HepG2 (cell line): ENCODE data around the gene MXRA8. TPM values are rescaled to one million over a fixed set of nuclear protein-coding genes. Genes with fewer than 3 reads are reported as not detected.

ENCODE experiments used
- AGO2 ChIP-seq: fragments of 200-400 bp; formaldehyde crosslinking; optimal IDR thresholded peaks from 2 replicates; pipeline ENCODE3; 2017; ENCODE audit warnings: mild to moderate bottlenecking, low read depth, low read length, moderate library complexity
- ARID3A ChIP-seq: IDR thresholded peaks from 2 replicates; pipeline ENCODE4 v1.6.1; 2012; ENCODE audit warnings: low read depth, low read length, improper control_type of control experiment
- CTCF ChIP-seq: sonication (generic); formaldehyde crosslinking; IDR thresholded peaks from 2 replicates; pipeline ENCODE4 v1.5.0; 2020; ENCODE audit warnings: mild to moderate bottlenecking, missing genetic modification reagents, moderate library complexity
- ELF1 ChIP-seq: sonication (generic); formaldehyde crosslinking; IDR thresholded peaks from 2 replicates; pipeline ENCODE4 v1.4.0; 2020; ENCODE audit warnings: missing genetic modification reagents
- HHEX ChIP-seq: IDR thresholded peaks from 2 replicates; pipeline ENCODE4 v1.6.1; 2016; ENCODE audit warnings: control low read depth
- KMT2A ChIP-seq: sonication (generic); formaldehyde crosslinking; IDR thresholded peaks from 2 replicates; pipeline ENCODE4 v1.4.0; 2020; ENCODE audit warnings: missing genetic modification reagents
- MED13 ChIP-seq: sonication (generic); formaldehyde crosslinking; IDR thresholded peaks from 2 replicates; pipeline ENCODE4 v1.5.0; 2020; ENCODE audit warnings: missing genetic modification reagents
- MXI1 ChIP-seq: IDR thresholded peaks from 3 replicates; pipeline ENCODE4 v1.6.1; 2012; ENCODE audit warnings: low read depth, low read length, inconsistent platforms, borderline replicate concordance
- MZF1 ChIP-seq: sonication (generic); formaldehyde crosslinking; IDR thresholded peaks from 2 replicates; pipeline ENCODE4 v1.8.1; 2023; ENCODE audit warnings: mild to moderate bottlenecking, missing genetic modification reagents, borderline replicate concordance
- NR1H2 ChIP-seq: sonication (generic); formaldehyde crosslinking; IDR thresholded peaks from 2 replicates; pipeline ENCODE4 v1.8.1; 2022; ENCODE audit warnings: low read depth, missing genetic modification reagents, borderline replicate concordance
- NR2F2 ChIP-seq: IDR thresholded peaks from 2 replicates; pipeline ENCODE4 v1.6.1; 2012; ENCODE audit warnings: low read depth, inconsistent platforms, borderline replicate concordance
- PRMT3 ChIP-seq: sonication (generic); formaldehyde crosslinking; IDR thresholded peaks from 2 replicates; pipeline ENCODE4 v1.8.1; 2022; ENCODE audit warnings: low read depth, mild to moderate bottlenecking, moderate library complexity, missing genetic modification reagents, borderline replicate concordance
- THAP9 ChIP-seq: sonication (generic); formaldehyde crosslinking; IDR thresholded peaks from 2 replicates; pipeline ENCODE4; 2020; ENCODE audit warnings: missing genetic modification reagents, mild to moderate bottlenecking, borderline replicate concordance
- ZNF180 ChIP-seq: sonication (generic); formaldehyde crosslinking; IDR thresholded peaks from 2 replicates; pipeline ENCODE4 v1.4.0; 2020; ENCODE audit warnings: low read depth, missing genetic modification reagents, borderline replicate concordance
- ZNF235 ChIP-seq: sonication (generic); formaldehyde crosslinking; IDR thresholded peaks from 2 replicates; pipeline ENCODE4 v1.8.1; 2023; ENCODE audit warnings: mild to moderate bottlenecking, missing genetic modification reagents, borderline replicate concordance
- ZNF432 ChIP-seq: sonication (generic); formaldehyde crosslinking; IDR thresholded peaks from 2 replicates; pipeline ENCODE4 v1.5.0; 2020; ENCODE audit warnings: missing genetic modification reagents, mild to moderate bottlenecking, borderline replicate concordance
- ZNF547 ChIP-seq: sonication (generic); formaldehyde crosslinking; IDR thresholded peaks from 2 replicates; pipeline ENCODE4 v1.5.1; 2020; ENCODE audit warnings: mild to moderate bottlenecking, missing genetic modification reagents
- ZNF670 ChIP-seq: sonication (generic); formaldehyde crosslinking; IDR thresholded peaks from 2 replicates; pipeline ENCODE4 v1.8.0; 2022; ENCODE audit warnings: mild to moderate bottlenecking, missing genetic modification reagents, borderline replicate concordance
- polyA plus RNA-seq, 8 experiments: library from polyadenylated mRNA; depleted of rRNA in 3 of 8; stranded (reverse) in 7 of 8; unstranded in 1 of 8; fragments of >200 nt; fragmentation: Illumina TruSeq in 4 of 8; extraction: Trizol in 4 of 8; gene quantifications; 2 replicates each; pipeline versions ENCODE4 v1.2.1 to v1.2.3, GENCODE V29; 2011 to 2016; ENCODE audit warnings: low read depth in 4 of 8, missing spikeins in 1 of 8, mixed read lengths in 1 of 8; ENCODE audit not compliant: insufficient read depth in 1 of 8
- total RNA-seq, 5 experiments: library from RNA; depleted of rRNA; stranded (reverse); fragments of >200 nt; fragmentation: Illumina TruSeq; extraction: Trizol; gene quantifications; 2 replicates each; pipeline ENCODE4 v1.2.3, GENCODE V29; 2016; ENCODE audit warnings: low read depth in 1 of 5

The MXRA8 gene
- total and polyA plus RNA-seq, 2 of the 13 experiments (the other 11 are each of a cell fraction or from before 2014, with no cell fraction given) = 19.8 to 44.8 TPM

GRCh38 chr1:1304331-1305299, 53.7 kb downstream of the MXRA8 start (continued):
- TF ChIP-seq THAP9 = no peak
- no peak for TF ChIP-seq KMT2A
- no peak for TF ChIP-seq HHEX (CRISPR knock-in tag)
- TF ChIP-seq ZNF235 = no peak
- no peak for TF ChIP-seq MED13 (CRISPR knock-in tag)
- TF ChIP-seq NR2F2 = no peak
- TF ChIP-seq ELF1 (CRISPR knock-in tag) = peak; percentile 73
- TF ChIP-seq ZNF180 = no peak
- TF ChIP-seq NR1H2 (CRISPR knock-in tag) = no peak
- TF ChIP-seq ZNF547 (CRISPR knock-in tag) = no peak; the same call in 1 of the 2 replicates
- no peak for TF ChIP-seq ARID3A
- no peak for TF ChIP-seq MZF1
- TF ChIP-seq ZNF432 (CRISPR knock-in tag) = no peak
- TF ChIP-seq MXI1 = peak; percentile 11; the same call in 1 of the 3 replicates
- TF ChIP-seq PRMT3 (CRISPR knock-in tag) = no peak
- no peak for TF ChIP-seq CTCF (CRISPR knock-in tag)
- peak; percentile 63 for TF ChIP-seq AGO2
- TF ChIP-seq ZNF670 (CRISPR knock-in tag) = no peak
